Measurements from ENCODE around the gene CD63. TPM values are rescaled to one million over a fixed set of nuclear protein-coding genes. Genes with fewer than 3 reads are reported as not detected.

The CD63 gene
- total and polyA plus RNA-seq, 5 experiments from 2014 or later: 41.0 to 412 (median 119) TPM

DNA sequence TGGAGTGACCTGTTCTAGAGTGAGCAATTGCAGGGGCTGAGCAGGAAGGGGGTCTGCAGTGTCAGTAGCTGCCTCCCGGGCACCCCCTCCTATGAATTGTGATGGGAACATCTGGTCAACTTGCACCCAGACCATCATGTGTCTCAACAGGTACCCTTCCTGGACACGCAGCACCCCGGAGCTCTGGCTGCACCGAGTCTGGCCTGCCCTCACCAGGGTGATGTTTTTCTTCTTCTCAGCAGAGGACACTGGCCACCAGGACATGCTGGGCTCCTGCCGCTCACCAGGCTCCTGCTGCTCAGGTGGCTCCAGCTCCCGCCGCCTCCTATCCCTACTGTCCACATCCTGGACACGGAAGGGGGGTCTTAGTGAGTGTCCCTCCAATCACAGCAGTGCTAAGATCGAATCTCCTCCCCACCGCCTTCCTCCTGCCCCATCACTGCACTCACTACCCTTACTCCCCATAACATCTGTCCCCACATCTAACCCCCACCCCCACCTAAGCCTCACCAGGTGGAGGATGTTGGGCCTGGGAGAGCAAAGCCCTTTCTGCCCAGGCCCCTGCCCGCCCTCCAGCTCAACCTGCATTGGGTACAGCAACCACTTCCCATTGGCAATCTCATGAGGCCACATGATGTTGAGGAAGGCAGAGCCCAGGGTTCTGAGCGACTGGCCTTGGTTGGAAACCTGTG, 36.0 kb downstream of the CD63 start:
- Mint-ChIP-seq H3K4me1 (peaks cover 3 to 6% (median 5%) of the 10 kb centered on the region in 4 donors), H3K9me3 (no peaks in the 10 kb centered on the region), H3K4me3 (no peak overlapping the region), H3K27me3 (no peaks in the 10 kb centered on the region), H3K36me3 (no peaks in the 10 kb centered on the region), H3K27ac (no peak overlapping the region)
- DNase-seq: no peak
- no peak for ATAC-seq
- POLR2A ChIA-PET: no interaction called here

DNA sequence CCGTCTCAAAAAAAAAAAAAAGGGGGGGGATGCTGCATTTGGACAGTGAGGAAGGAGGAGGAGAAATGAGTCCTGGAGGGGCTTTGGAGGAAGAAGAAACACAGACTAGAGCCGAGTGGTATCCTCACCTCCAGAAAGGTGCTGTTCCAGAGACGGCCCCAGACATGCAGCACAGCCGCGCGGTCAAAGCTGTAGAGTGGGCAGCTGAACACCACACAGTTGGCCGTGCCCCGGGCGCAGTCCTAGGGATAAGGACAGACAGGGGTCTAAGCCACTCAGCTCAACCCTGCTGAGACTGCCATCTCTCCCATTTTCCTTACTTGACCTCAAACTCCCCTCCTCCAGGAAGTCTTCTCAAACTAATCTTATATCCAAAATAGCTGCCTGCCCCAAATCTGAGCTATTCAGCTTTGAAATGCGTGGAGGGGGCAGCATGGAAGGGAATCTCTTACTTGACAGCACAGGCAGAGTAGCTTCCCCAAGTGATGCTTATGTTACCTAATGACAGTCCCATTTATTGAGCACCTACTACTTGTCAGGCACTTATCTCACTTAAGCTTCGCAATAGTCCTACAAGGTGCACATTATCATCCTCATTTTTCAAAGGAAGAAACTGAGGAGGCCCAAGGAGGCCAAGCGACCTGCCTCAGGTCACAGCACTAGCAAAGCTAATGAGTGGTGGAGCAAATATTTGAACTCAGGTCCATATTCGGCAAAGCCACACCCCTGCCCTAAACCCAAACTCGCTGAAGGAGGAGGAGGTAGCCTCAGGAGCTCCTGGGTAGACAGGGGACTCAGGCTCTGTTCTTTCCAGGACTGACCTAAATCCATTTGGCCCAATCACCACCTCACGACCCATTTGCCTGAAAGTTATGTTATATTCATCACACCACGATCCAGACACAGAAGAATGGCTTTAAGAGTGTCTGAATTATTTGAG, 39.8 kb downstream of the CD63 start:
- Mint-ChIP-seq H3K4me3 (no peak overlapping the region), H3K9me3 (no peaks in the 10 kb centered on the region), H3K4me1 (peaks cover 10 to 17% (median 15%) of the 10 kb centered on the region in 4 donors), H3K27ac (peak overlapping the region in 1 of 10 donors; percentile 57), H3K36me3 (no peaks in the 10 kb centered on the region), H3K27me3 (peaks cover 0 to 4% (median 0%) of the 10 kb centered on the region in 5 donors)
- DNase-seq (no peak), ATAC-seq (no peak)
- POLR2A ChIA-PET: interaction anchor here (0.7 kb wide), 1 partner anchor 26 kb away, joined by 3 read pairs; no protein-coding TSS in a partner anchor

DNA sequence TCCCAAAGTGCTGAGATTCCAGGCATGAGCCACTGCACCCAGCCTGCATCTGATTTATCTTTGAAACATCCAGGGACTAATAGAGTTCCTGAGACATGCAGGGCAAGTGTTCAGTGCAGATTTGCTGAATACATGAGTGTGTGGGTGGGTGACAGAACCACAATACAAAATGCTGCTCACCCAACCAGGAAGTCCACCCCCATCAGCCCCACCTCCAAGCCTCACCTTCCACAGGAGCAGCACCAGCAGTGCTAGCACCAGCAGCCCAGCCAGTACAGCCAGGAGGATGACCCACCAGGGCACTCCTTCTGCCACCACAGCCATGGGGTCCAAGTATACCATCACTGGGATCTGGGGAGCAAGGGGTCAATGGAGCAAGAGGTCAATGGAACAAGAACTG, 41.1 kb downstream of the CD63 start:
- Mint-ChIP-seq H3K9me3 (no peaks in the 10 kb centered on the region), H3K4me3 (peak overlapping the region in 3 of 10 donors; percentile 23 to 58 (median 50)), H3K36me3 (no peaks in the 10 kb centered on the region), H3K27me3 (peaks cover 0 to 6% (median 0%) of the 10 kb centered on the region in 5 donors), H3K27ac (peak overlapping the region in 5 of 10 donors; percentile 19 to 57 (median 45)), H3K4me1 (peaks cover 13 to 21% (median 16%) of the 10 kb centered on the region in 4 donors)
- ATAC-seq (peak in 1 of 2 donors; percentile 72), DNase-seq (peak in 1 of 10 donors; percentile 13)
- POLR2A ChIA-PET: no interaction called here

DNA sequence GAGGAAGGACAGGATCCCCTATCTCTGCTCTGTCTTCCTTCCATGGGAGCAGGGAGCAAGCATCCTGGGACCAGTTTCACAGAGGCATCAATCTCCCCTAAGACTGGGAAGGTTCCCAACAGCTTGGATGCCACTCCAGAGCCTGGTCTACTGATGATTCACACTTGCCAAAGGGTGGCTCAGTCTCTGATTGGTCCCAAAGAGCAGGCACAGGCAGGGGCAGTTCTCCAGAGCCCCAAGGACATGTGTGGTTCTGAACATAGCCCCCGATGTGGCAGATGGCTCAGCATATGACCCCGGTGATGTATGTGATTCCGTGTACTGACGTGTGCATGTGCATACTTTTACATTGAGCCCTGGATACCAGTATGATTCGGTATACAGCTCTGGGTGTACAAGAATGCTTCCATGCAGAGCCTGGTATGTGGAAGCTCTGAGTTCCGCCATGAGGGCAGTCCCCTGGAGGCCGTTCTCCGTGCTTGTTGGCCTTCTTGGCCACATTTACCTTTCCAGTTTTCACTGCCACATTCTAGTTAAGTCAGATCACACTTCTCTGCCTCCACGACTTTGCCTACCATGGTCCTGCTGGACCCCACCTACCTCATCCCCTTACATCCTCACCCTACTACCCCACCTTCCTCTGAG, 42.3 kb downstream of the CD63 start:
- peak overlapping the region in 3 of 10 donors; percentile 52 to 81 (median 66) for H3K27ac Mint-ChIP-seq
- H3K9me3 Mint-ChIP-seq: no peaks in the 10 kb centered on the region
- H3K27me3 Mint-ChIP-seq: peaks cover 0 to 10% (median 2%) of the 10 kb centered on the region in 5 donors
- no peaks in the 10 kb centered on the region for H3K36me3 Mint-ChIP-seq
- H3K4me3 Mint-ChIP-seq: peak overlapping the region in 1 of 10 donors; percentile 62
- peaks cover 15 to 32% (median 21%) of the 10 kb centered on the region in 4 donors for H3K4me1 Mint-ChIP-seq
- no peak for ATAC-seq
- no peak for DNase-seq
- POLR2A ChIA-PET: no interaction called here

DNA sequence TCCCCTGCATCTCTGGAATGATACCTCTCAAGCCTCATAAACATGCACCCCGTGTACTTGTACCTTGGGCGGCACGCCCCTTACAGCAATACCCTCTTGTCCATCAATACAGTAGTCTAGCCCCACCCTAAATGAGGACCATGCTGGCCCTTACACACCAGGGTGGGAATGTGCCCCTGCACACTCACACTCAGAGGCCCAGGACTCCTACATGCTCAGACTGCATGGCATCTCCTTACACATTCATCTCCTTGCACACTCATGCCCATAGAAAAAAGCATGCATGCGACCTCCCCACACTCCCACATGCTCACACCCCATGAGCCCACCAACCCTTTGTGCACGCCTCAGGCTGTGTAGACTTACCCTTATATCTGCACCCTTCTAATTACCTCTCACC, 43.1 kb downstream of the CD63 start:
- Mint-ChIP-seq H3K27me3 (peaks cover 1 to 18% (median 10%) of the 10 kb centered on the region in 5 donors), H3K36me3 (no peaks in the 10 kb centered on the region), H3K4me1 (peaks cover 19 to 39% (median 29%) of the 10 kb centered on the region in 4 donors), H3K9me3 (no peaks in the 10 kb centered on the region), H3K27ac (peak overlapping the region in 1 of 10 donors; percentile 1), H3K4me3 (no peak overlapping the region)
- DNase-seq (no peak), ATAC-seq (no peak)
- POLR2A ChIA-PET: no interaction called here

DNA sequence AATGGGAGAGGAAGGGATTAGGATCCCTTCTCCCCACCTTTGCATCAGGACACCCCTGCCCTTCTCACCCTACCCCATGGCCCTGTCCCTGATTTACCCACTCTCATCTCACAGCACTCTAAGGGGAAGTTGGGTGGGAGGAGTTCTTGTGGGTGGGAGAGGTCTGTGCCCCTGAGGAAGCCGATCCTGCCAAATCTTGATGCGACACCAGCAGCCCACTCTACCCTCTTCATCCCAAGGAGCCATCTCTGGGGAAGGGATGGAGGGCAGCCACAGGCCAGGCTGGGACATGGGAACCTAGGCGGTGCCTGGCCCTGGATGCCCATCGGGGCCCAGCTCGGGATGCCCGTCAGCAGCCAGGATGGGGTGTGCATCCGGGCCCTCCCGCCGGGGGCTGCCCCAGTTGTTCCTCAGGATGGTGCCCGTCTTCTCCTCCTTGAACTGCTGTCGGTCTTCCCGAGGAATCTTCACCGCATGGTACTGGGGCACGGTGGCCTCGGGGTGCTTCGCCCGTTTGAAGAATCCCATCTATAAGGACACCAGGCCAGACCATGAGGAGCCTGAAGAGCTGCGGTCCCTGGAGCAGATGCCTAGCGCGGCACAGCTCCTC, 43.9 kb downstream of the CD63 start:
- DNase-seq (no peak), ATAC-seq (no peak)
- Mint-ChIP-seq H3K27ac (peak overlapping the region in 1 of 10 donors; percentile 48), H3K4me1 (peaks cover 19 to 39% (median 29%) of the 10 kb centered on the region in 4 donors), H3K36me3 (no peaks in the 10 kb centered on the region), H3K9me3 (no peaks in the 10 kb centered on the region), H3K27me3 (peaks cover 4 to 19% (median 13%) of the 10 kb centered on the region in 5 donors), H3K4me3 (no peak overlapping the region)
- POLR2A ChIA-PET: interaction anchor here (0.6 kb wide), 1 partner anchor 1419 kb away, joined by 3 read pairs; no protein-coding TSS in a partner anchor

DNA sequence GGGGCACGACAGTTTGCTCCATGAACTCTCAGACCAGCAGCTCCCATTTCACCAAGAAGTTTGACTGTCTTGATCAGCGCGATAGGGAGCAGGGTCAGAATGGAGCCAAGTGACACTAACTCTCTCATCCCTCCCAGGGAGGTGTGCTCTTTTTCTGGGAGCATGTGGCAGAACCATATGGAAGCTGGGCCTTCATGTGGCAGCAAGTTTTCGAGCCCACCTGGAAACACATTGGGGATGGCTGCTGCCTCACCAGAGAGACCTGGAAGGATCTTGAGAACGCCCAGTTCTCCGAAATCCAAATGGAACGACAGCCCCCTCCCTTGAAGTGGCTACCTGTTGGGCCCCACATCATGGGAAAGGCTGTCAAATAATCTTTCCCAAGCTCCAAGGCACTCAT, 45.1 kb downstream of the CD63 start:
- no peak for ATAC-seq
- Mint-ChIP-seq H3K27ac (peak overlapping the region in 1 of 10 donors; percentile 57), H3K27me3 (peaks cover 7 to 21% (median 15%) of the 10 kb centered on the region in 5 donors), H3K4me3 (no peak overlapping the region), H3K9me3 (no peaks in the 10 kb centered on the region), H3K4me1 (peaks cover 19 to 39% (median 28%) of the 10 kb centered on the region in 4 donors), H3K36me3 (no peaks in the 10 kb centered on the region)
- DNase-seq: no peak
- POLR2A ChIA-PET: interaction anchor here (0.7 kb wide), 1 partner anchor 32 kb away, joined by 3 read pairs; the partner anchor contains the start of gene BLOC1S1

DNA sequence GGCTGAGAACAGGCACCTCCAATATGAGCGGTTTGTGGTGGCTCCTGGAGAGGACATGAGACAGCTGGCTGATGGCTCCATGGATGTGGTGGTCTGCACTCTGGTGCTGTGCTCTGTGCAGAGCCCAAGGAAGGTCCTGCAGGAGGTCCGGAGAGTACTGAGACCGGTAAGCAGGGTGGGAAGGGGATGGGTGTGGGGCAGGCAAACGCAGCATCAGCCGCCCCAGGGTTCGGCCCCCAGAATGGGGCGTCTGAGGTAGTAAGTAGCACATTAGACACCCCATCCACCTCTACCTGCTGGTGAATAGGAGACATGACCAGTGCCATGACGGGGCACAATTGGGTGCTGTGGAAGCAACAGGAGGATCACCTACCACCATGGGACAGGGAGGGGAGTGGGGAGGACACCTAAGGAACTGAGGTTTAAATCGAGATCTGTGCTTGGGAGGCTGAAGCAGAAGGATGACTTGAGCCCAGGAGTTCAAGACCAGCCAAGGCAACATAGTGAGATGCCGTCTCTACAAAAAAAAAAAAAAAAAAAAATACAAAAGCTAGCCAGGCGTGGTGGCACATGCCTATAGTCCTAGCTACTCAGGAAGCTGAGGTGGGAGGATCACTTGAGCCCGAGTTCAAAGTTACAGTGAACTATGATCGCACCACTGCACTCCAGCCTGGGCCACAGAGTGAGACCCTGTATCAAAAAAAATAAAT, 46.6 kb downstream of the CD63 start:
- Mint-ChIP-seq H3K4me1 (peaks cover 16 to 33% (median 21%) of the 10 kb centered on the region in 4 donors), H3K36me3 (no peaks in the 10 kb centered on the region), H3K27me3 (peaks cover 7 to 22% (median 15%) of the 10 kb centered on the region in 5 donors), H3K9me3 (no peaks in the 10 kb centered on the region), H3K27ac (peak overlapping the region in 1 of 10 donors; percentile 1), H3K4me3 (peak overlapping the region in 1 of 10 donors; percentile 68)
- DNase-seq (no peak), ATAC-seq (no peak)
- POLR2A ChIA-PET: no interaction called here

DNA sequence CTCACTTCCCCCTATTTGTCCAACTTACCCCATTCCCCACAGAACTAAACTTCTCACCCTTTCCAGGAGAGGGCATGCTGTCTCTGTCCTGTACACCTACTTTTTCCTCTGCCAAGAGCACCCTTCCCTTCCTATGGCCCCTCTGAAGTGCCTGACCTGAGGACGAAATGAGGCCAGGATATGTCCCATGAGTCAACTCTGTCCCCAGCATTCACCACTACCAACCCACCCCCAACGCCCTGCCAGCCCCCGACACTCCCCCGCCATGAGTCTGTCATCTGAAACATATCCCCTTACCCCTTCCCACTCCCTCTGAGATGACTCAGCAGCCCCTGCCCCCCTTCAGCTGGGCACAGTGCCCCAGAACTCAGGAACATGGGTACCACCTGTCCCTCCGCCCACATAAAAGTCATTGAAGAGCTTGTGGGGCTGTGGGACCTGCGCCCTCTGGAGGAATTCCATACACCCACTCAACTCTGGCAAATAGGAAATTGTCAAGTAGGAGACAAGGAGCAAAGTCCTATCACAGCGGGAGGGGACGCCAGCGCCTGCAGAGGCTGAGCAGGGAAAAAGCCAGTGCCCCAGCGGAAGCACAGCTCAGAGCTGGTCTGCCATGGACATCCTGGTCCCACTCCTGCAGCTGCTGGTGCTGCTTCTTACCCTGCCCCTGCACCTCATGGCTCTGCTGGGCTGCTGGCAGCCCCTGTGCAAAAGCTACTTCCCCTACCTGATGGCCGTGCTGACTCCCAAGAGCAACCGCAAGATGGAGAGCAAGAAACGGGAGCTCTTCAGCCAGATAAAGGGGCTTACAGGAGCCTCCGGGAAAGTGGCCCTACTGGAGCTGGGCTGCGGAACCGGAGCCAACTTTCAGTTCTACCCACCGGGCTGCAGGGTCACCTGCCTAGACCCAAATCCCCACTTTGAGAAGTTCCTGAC, 47.4 kb downstream of the CD63 start:
- peaks cover 7 to 22% (median 15%) of the 10 kb centered on the region in 5 donors for H3K27me3 Mint-ChIP-seq
- peak overlapping the region in 1 of 10 donors; percentile 26 for H3K27ac Mint-ChIP-seq
- ATAC-seq: peak in 1 of 2 donors; percentile 45
- H3K9me3 Mint-ChIP-seq: no peaks in the 10 kb centered on the region
- peak overlapping the region in 7 of 10 donors; percentile 18 to 68 (median 39) for H3K4me3 Mint-ChIP-seq
- no peaks in the 10 kb centered on the region for H3K36me3 Mint-ChIP-seq
- POLR2A ChIA-PET: no interaction called here
- H3K4me1 Mint-ChIP-seq: peaks cover 13 to 28% (median 15%) of the 10 kb centered on the region in 4 donors
- DNase-seq: no peak

DNA sequence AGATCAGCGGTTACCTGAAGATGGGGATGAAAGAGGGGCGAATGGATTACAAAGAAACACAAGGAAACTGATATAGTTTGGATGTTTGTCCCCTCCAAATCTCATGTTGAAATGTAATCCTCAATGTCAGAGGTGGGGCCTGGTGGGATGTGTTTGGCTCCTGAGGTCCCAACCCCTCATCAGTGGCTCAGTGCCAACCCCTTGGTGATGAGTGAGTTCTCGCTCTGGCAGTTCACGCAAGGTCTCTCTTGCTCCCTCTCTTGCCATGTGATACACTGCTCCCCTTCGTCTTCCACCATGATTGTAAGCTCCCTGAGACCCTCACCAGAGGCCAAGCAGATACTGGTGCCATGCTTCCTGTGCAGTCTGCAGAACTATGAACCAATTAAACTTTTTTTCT, 49.1 kb downstream of the CD63 start:
- H3K4me1 Mint-ChIP-seq: peaks cover 9 to 31% (median 13%) of the 10 kb centered on the region in 4 donors
- ATAC-seq: no peak
- H3K9me3 Mint-ChIP-seq: no peaks in the 10 kb centered on the region
- H3K27me3 Mint-ChIP-seq: peaks cover 9 to 26% (median 22%) of the 10 kb centered on the region in 5 donors
- no peak overlapping the region for H3K4me3 Mint-ChIP-seq
- POLR2A ChIA-PET: no interaction called here
- no peak overlapping the region for H3K27ac Mint-ChIP-seq
- no peak for DNase-seq
- no peaks in the 10 kb centered on the region for H3K36me3 Mint-ChIP-seq

DNA sequence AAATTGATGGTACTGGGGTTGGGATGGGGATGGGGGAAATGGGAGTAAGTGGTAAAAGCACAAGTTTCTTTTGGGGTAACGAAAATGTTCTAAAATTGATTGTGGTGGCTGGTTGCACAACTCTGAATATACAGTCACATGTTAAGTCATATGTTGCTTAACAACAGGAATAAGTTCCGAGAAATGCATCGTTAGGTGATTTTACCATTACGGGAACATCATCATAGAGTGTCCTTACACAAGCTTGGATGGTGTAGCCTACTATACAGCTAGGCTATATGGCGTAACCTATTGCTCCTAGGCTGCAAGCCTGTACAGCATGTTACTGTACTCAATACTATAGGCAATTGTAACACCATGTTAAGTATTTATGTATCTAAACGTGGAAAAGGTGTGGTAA, 52.1 kb downstream of the CD63 start:
- POLR2A ChIA-PET: no interaction called here
- peaks cover 8 to 25% (median 10%) of the 10 kb centered on the region in 4 donors for H3K4me1 Mint-ChIP-seq
- no peak overlapping the region for H3K27ac Mint-ChIP-seq
- ATAC-seq (no peak), DNase-seq (no peak)
- no peaks in the 10 kb centered on the region for H3K9me3 Mint-ChIP-seq
- H3K36me3 Mint-ChIP-seq: no peaks in the 10 kb centered on the region
- no peak overlapping the region for H3K4me3 Mint-ChIP-seq
- H3K27me3 Mint-ChIP-seq: peaks cover 14 to 32% (median 20%) of the 10 kb centered on the region in 5 donors
